ENCODE measurements around the gene LENG8. TPM values are rescaled to one million over a fixed set of nuclear protein-coding genes. Genes with fewer than 3 reads are reported as not detected.

LENG8 gene
- 133 and 148 TPM in 2 replicates for total RNA-seq (2021)
- long read RNA-seq, partial matches to known transcripts: 22 of 27 reads
- long read RNA-seq, other reads (novel, unspliced or antisense): 4 of 27 reads

- H2BK5ac ChIP-seq (ENCODE audit: insufficient read length, low read length): no peak within 1 kb of the TSS
- H2BK12ac ChIP-seq (ENCODE audit: insufficient read length, low read depth, low read length): no peak within 1 kb of the TSS
- no peak within 1 kb of the TSS for H4K91ac ChIP-seq (ENCODE audit: insufficient read length, low read depth, low read length)
- peak within 1 kb of the TSS; percentile 97 to 99 for H3K4me3 Mint-ChIP-seq
- no peak within 1 kb of the TSS for H4K8ac ChIP-seq (replicated peaks; ENCODE audit: insufficient read length, low read depth, low read length)
- no peak within 1 kb of the TSS for H4K5ac ChIP-seq (ENCODE audit: insufficient read length, low read depth, low read length)
- no peak within 1 kb of the TSS for H3T11ph ChIP-seq (ENCODE audit: low read length)
- H3K4ac ChIP-seq (ENCODE audit: low read depth, low read length): no peak within 1 kb of the TSS
- H3K27me3 ChIP-seq (ENCODE audit: insufficient read depth, low read length): no peaks in the 10 kb centered on the region
- TF ChIP-seq, protein P1, sequence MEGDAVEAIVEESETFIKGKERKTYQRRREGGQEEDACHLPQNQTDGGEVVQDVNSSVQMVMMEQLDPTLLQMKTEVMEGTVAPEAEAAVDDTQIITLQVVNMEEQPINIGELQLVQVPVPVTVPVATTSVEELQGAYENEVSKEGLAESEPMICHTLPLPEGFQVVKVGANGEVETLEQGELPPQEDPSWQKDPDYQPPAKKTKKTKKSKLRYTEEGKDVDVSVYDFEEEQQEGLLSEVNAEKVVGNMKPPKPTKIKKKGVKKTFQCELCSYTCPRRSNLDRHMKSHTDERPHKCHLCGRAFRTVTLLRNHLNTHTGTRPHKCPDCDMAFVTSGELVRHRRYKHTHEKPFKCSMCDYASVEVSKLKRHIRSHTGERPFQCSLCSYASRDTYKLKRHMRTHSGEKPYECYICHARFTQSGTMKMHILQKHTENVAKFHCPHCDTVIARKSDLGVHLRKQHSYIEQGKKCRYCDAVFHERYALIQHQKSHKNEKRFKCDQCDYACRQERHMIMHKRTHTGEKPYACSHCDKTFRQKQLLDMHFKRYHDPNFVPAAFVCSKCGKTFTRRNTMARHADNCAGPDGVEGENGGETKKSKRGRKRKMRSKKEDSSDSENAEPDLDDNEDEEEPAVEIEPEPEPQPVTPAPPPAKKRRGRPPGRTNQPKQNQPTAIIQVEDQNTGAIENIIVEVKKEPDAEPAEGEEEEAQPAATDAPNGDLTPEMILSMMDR (conservative IDR thresholded peaks at IDR 0.05): no peak
- H4K20me1 ChIP-seq (ENCODE audit: control insufficient read depth, insufficient read depth, insufficient read length): no peaks in the 10 kb centered on the region
- no peak within 1 kb of the TSS for H2AFZ ChIP-seq (ENCODE audit: low read length)
- no peak within 1 kb of the TSS for H2AK5ac ChIP-seq (ENCODE audit: insufficient read length, low read length)
- peak within 1 kb of the TSS; percentile 90 for H3K14ac ChIP-seq (ENCODE audit: insufficient read depth, low read length)
- DNase-seq: peak; percentile 95
- peak within 1 kb of the TSS; percentile 95 for H3K18ac ChIP-seq (ENCODE audit: insufficient read length, low read depth, low read length)
- no peaks in the 10 kb centered on the region for H3K9me3 ChIP-seq (ENCODE audit: control insufficient read depth, low read depth, low read length)
- H3K4me1 Mint-ChIP-seq: peaks cover 16 to 28% of the 10 kb centered on the region in 2 experiments
- no peaks in the 10 kb centered on the region for H3K27me3 Mint-ChIP-seq (ENCODE audit: low read depth)
- H3K9me3 Mint-ChIP-seq: peaks cover 4 to 10% of the 10 kb centered on the region in 2 experiments; a peak in 2 of 5 replicates
- peak within 1 kb of the TSS; percentile 99 to 100 (median 99) for H3K27ac Mint-ChIP-seq
- no peak within 1 kb of the TSS for H2BK15ac ChIP-seq (ENCODE audit: low read depth, low read length)
- H3K23me2 ChIP-seq (ENCODE audit: insufficient read length, low read depth, low read length, poor library complexity, severe bottlenecking): peaks cover 9% of the 10 kb centered on the region
- H3K23ac ChIP-seq (ENCODE audit: insufficient read length, low read depth, low read length): no peak within 1 kb of the TSS
- peak within 1 kb of the TSS; percentile 84 for H3K9ac ChIP-seq (ENCODE audit: extremely low read depth, insufficient read length, low read length)
- peaks cover 10% of the 10 kb centered on the region for H3K79me1 ChIP-seq (ENCODE audit: insufficient read depth, low read depth, low read length, poor library complexity, severe bottlenecking)
- H3K27ac ChIP-seq (ENCODE audit: insufficient read length, low read depth, low read length): no peak within 1 kb of the TSS
- H3K4me2 ChIP-seq (ENCODE audit: insufficient read depth, insufficient read length, low read length): peak within 1 kb of the TSS; percentile 93
- peaks cover 2% of the 10 kb centered on the region; the same call in 1 of the 2 replicates for H3K4me1 ChIP-seq (ENCODE audit: insufficient read depth, low read length)
- H2BK120ac ChIP-seq (ENCODE audit: low read depth, low read length, poor library complexity, severe bottlenecking): no peak within 1 kb of the TSS
- WGBS (ENCODE audit: extremely low coverage, insufficient read length, low lambda C conversion rate): no CpG with 5 or more reads among the region's 96 CpGs
- no peak within 1 kb of the TSS for H2BK20ac ChIP-seq (ENCODE audit: low read depth, low read length, poor library complexity, severe bottlenecking)
- H3K56ac ChIP-seq (ENCODE audit: insufficient read length, low read depth, low read length): no peak within 1 kb of the TSS
- peaks cover 34 to 55% (median 39%) of the 10 kb centered on the region in 3 experiments for H3K36me3 Mint-ChIP-seq (ENCODE audit: insufficient read depth in 1 of 3, low read depth in 3 of 3)
- H3K79me2 ChIP-seq (ENCODE audit: insufficient read depth, low read length): peaks cover 19% of the 10 kb centered on the region
Measured at GRCh38 chr19:54448774-54449700, at the start of gene LENG8. Gene LENG8 (plus strand): TSS chr19:54449199. CDS start chr19:54451345, 2,146 bp downstream.

Measured in H9 (cell line).